HepG2 (cell line): Measurements from ENCODE around the gene SEL1L2. TPM values are rescaled to one million over a fixed set of nuclear protein-coding genes. Genes with fewer than 3 reads are reported as not detected.

Experiments
- ARNTL ChIP-seq: sonication (generic); formaldehyde crosslinking; IDR thresholded peaks from 2 replicates; pipeline ENCODE4 v1.4.0; 2020; ENCODE audit warnings: mild to moderate bottlenecking, missing genetic modification reagents
- ATF2 ChIP-seq: sonication (generic); formaldehyde crosslinking; IDR thresholded peaks from 2 replicates; pipeline ENCODE4 v1.4.0; 2020; ENCODE audit warnings: missing genetic modification reagents
- BRD4 ChIP-seq: sonication (generic); formaldehyde crosslinking; IDR thresholded peaks from 2 replicates; pipeline ENCODE4 v1.4.0; 2020; ENCODE audit warnings: missing genetic modification reagents
- EP300 ChIP-seq, 3 experiments: sonication (generic) in 1 of 3; formaldehyde crosslinking in 1 of 3; IDR thresholded peaks; 2 replicates each; pipeline versions ENCODE4 v1.5.1 to v1.6.1; 2011 to 2020; ENCODE audit warnings: low read depth in 2 of 3, low read length in 2 of 3, borderline replicate concordance in 1 of 3, improper control_type of control experiment in 1 of 3, mild to moderate bottlenecking in 1 of 3, missing genetic modification reagents in 1 of 3, moderate library complexity in 1 of 3
- FOXA3 ChIP-seq: IDR thresholded peaks from 2 replicates; pipeline ENCODE4 v1.6.1; 2016; ENCODE audit warnings: missing genetic modification reagents, missing compliant biosample characterization
- FOXP4 ChIP-seq: sonication (generic); formaldehyde crosslinking; IDR thresholded peaks from 2 replicates; pipeline ENCODE4 v1.4.0; 2020; ENCODE audit warnings: missing genetic modification reagents
- GATAD2A ChIP-seq: IDR thresholded peaks from 2 replicates; pipeline ENCODE4 v1.6.1; 2016
- MLX ChIP-seq: IDR thresholded peaks from 2 replicates; pipeline ENCODE4 v1.6.1; 2016
- NCOA2 ChIP-seq: sonication (generic); formaldehyde crosslinking; IDR thresholded peaks from 2 replicates; pipeline ENCODE4 v1.8.0; 2022; ENCODE audit warnings: inconsistent platforms
- NR2F6 ChIP-seq, 2 experiments: IDR thresholded peaks; 2 replicates each; pipeline ENCODE4 v1.6.1; 2016; ENCODE audit warnings: antibody characterized with exemption in 1 of 2, mild to moderate bottlenecking in 1 of 2
- RAD51 ChIP-seq: fragments of 450-650 bp; IDR thresholded peaks from 2 replicates; pipeline ENCODE4 v1.6.1; 2016; ENCODE audit warnings: borderline replicate concordance
- RARA ChIP-seq: IDR thresholded peaks from 2 replicates; pipeline ENCODE4 v1.6.1; 2016; ENCODE audit warnings: missing genetic modification reagents, missing compliant biosample characterization
- RXRA ChIP-seq: sonication (generic); formaldehyde crosslinking; IDR thresholded peaks from 2 replicates; pipeline ENCODE4 v1.5.1; 2020; ENCODE audit warnings: missing genetic modification reagents
- SOX13 ChIP-seq, 3 experiments: fragments of 450-650 bp in 1 of 3; sonication (generic) in 1 of 3; formaldehyde crosslinking in 1 of 3; IDR thresholded peaks in 2 of 3; conservative IDR thresholded peaks in 1 of 3; 2 replicates each; pipeline versions ENCODE4 v1.5.0 to v1.6.1; 2016 to 2020; ENCODE audit warnings: antibody characterized with exemption in 1 of 3, mild to moderate bottlenecking in 1 of 3, missing compliant biosample characterization in 1 of 3, missing genetic modification reagents in 1 of 3, moderate library complexity in 1 of 3
- USF2 ChIP-seq, 2 experiments: sonication (generic) in 1 of 2; formaldehyde crosslinking in 1 of 2; IDR thresholded peaks; 2 replicates each; pipeline versions ENCODE4 v1.5.1 to v1.6.1; 2011 to 2020; ENCODE audit warnings: borderline replicate concordance in 1 of 2, low read depth in 1 of 2, low read length in 1 of 2, mild to moderate bottlenecking in 1 of 2, missing genetic modification reagents in 1 of 2, moderate library complexity in 1 of 2
- ZNF12 ChIP-seq: sonication (generic); formaldehyde crosslinking; IDR thresholded peaks from 2 replicates; pipeline ENCODE4 v1.5.0; 2020; ENCODE audit warnings: missing genetic modification reagents
- ZNF574 ChIP-seq: sonication (generic); formaldehyde crosslinking; IDR thresholded peaks from 2 replicates; pipeline ENCODE4 v1.4.0; 2020; ENCODE audit warnings: missing genetic modification reagents
- ZNF619 ChIP-seq: sonication (generic); formaldehyde crosslinking; IDR thresholded peaks from 2 replicates; pipeline ENCODE4 v1.4.0; 2020; ENCODE audit warnings: mild to moderate bottlenecking, missing genetic modification reagents
- ZNF878 ChIP-seq: sonication (generic); formaldehyde crosslinking; IDR thresholded peaks from 2 replicates; pipeline ENCODE4 v1.8.1; 2023; ENCODE audit warnings: mild to moderate bottlenecking, missing genetic modification reagents, moderate library complexity
- polyA plus RNA-seq, 8 experiments: library from polyadenylated mRNA; depleted of rRNA in 3 of 8; stranded (reverse) in 7 of 8; unstranded in 1 of 8; fragments of >200 nt; fragmentation: Illumina TruSeq in 4 of 8; extraction: Trizol in 4 of 8; gene quantifications; 2 replicates each; pipeline versions ENCODE4 v1.2.1 to v1.2.3, GENCODE V29; 2011 to 2016; ENCODE audit warnings: low read depth in 4 of 8, missing spikeins in 1 of 8, mixed read lengths in 1 of 8; ENCODE audit not compliant: insufficient read depth in 1 of 8
- total RNA-seq, 5 experiments: library from RNA; depleted of rRNA; stranded (reverse); fragments of >200 nt; fragmentation: Illumina TruSeq; extraction: Trizol; gene quantifications; 2 replicates each; pipeline ENCODE4 v1.2.3, GENCODE V29; 2016; ENCODE audit warnings: low read depth in 1 of 5

The SEL1L2 gene
- total and polyA plus RNA-seq, 2 of the 13 experiments (the other 11 are each of a cell fraction or from before 2014, with no cell fraction given) = not detected

GRCh38 chr20:13915284-13915683, 75.1 kb downstream of the SEL1L2 start (continued):
- TF ChIP-seq USF2 (IDR thresholded peaks at IDR 0.05; ENCODE audit: low read depth, low read length) (peak; percentile 74), USF2 (CRISPR knock-in tag; IDR thresholded peaks at IDR 0.05; ENCODE audit: borderline replicate concordance) (peak; percentile 85; the same call in 1 of the 2 replicates), SOX13 (IDR thresholded peaks at IDR 0.05) (no peak), SOX13 (CRISPR knock-in tag; conservative IDR thresholded peaks at IDR 0.05 in 1 of 2, IDR thresholded peaks at IDR 0.05 in 1 of 2) (0 out of 4 replicates have a peak, but pooled peaks of 1 of the 2 experiments have one; percentile 15), GATAD2A (peak; percentile 37; the same call in 1 of the 2 replicates), ARNTL (CRISPR knock-in tag) (0 out of 2 replicates have a peak, but pooled peaks have one; percentile 24), ZNF574 (CRISPR knock-in tag) (peak; percentile 57), BRD4 (CRISPR knock-in tag) (0 out of 2 replicates have a peak, but pooled peaks have one; percentile 37), ZNF12 (CRISPR knock-in tag) (no peak), ZNF619 (CRISPR knock-in tag) (0 out of 2 replicates have a peak, but pooled peaks have one; percentile 58), NR2F6 (IDR thresholded peaks at IDR 0.05) (no peak), NR2F6 (CRISPR knock-in tag; IDR thresholded peaks at IDR 0.05) (0 out of 2 replicates have a peak, but pooled peaks have one; percentile 14), MLX (CRISPR knock-in tag) (peak; percentile 35; the same call in 1 of the 2 replicates), RARA (CRISPR knock-in tag) (peak; percentile 63), NCOA2 (CRISPR knock-in tag) (0 out of 2 replicates have a peak, but pooled peaks have one; percentile 13), ZNF878 (CRISPR knock-in tag) (no peak), EP300 (IDR thresholded peaks at IDR 0.05; ENCODE audit: low read depth in 2 of 2, low read length in 2 of 2) (peak in 1 of 2 experiments; percentile 29; a peak in 1 of 4 replicates), EP300 (CRISPR knock-in tag; IDR thresholded peaks at IDR 0.05; ENCODE audit: borderline replicate concordance) (no peak), RXRA (CRISPR knock-in tag) (peak; percentile 15; the same call in 1 of the 2 replicates), FOXA3 (CRISPR knock-in tag) (peak; percentile 44; the same call in 1 of the 2 replicates), RAD51 (peak; percentile 38; the same call in 1 of the 2 replicates), ATF2 (CRISPR knock-in tag) (no peak), FOXP4 (0 out of 2 replicates have a peak, but pooled peaks have one; percentile 35)
